Peyer's patch (tissue), 4 donors: ENCODE data around the gene SUCLG1. TPM values are rescaled to one million over a fixed set of nuclear protein-coding genes. Genes with fewer than 3 reads are reported as not detected.

Experiments used
- DNase-seq, 3 donors: peaks; one replicate each; pipeline ENCODE4 v3.0.0-alpha.2; 2017 to 2019
- H3K27ac ChIP-seq, 4 donors: fragments of 200-600 bp; sonication (generic); one replicate each; pipeline ENCODE4 v1.5.1; 2016 to 2019
- H3K27me3 ChIP-seq, 2 donors: fragments of 200-600 bp; sonication (generic); one replicate each; pipeline ENCODE4 v1.5.1; 2019
- H3K36me3 ChIP-seq, 3 donors: fragments of 200-600 bp; sonication (generic); one replicate each; pipeline ENCODE4 v1.5.1; 2016 to 2019
- H3K4me1 ChIP-seq, 4 donors: fragments of 200-600 bp; sonication (generic); one replicate each; pipeline ENCODE4 v1.5.1; 2016 to 2019
- H3K4me3 ChIP-seq, 4 donors: fragments of 200-600 bp; sonication (generic); 1 replicate in 3 of 4; 2 replicates in 1 of 4; pipeline ENCODE4 v1.5.1; 2016 to 2019; ENCODE audit warnings: mild to moderate bottlenecking in 1 of 4
- H3K9me3 ChIP-seq, 4 donors: fragments of 200-600 bp; sonication (generic); one replicate each; pipeline ENCODE4 v1.5.1; 2016 to 2019; ENCODE audit warnings: mild to moderate bottlenecking in 1 of 4
- CTCF ChIP-seq, 6 experiments: fragments of 450-650 bp in 4 of 6; fragments of 200-600 bp in 2 of 6; sonication (generic) in 1 of 6; IDR thresholded peaks; one replicate each; pipeline ENCODE4 v1.5.1; 2017 to 2019; ENCODE audit warnings: antibody characterized with exemption in 6 of 6, mild to moderate bottlenecking in 3 of 6, moderate library complexity in 1 of 6
- POLR2A ChIP-seq, 2 donors: fragments of 450-650 bp; IDR thresholded peaks; one replicate each; pipeline ENCODE4 v1.5.1; 2017; ENCODE audit warnings: antibody characterized with exemption in 2 of 2, mild to moderate bottlenecking in 2 of 2, moderate library complexity in 2 of 2
- total RNA-seq, 4 donors: library from RNA; depleted of rRNA; stranded (reverse); fragments of >200 nt; gene quantifications; one replicate each; pipeline ENCODE4 v1.1.0, GENCODE V29; 2016

Gene SUCLG1
- total RNA-seq, 4 donors from 2014 or later, result 83.3 to 386 (median 242) TPM

- Histone ChIP-seq H3K9me3 (no peaks in the 10 kb centered on the region), H3K27ac (peak overlapping the region in 2 of 4 donors; percentile 7 to 9), H3K27me3 (no peaks in the 10 kb centered on the region), H3K4me3 (no peak overlapping the region), H3K4me1 (peaks cover 0 to 15% (median 2%) of the 10 kb centered on the region in 4 donors), H3K36me3 (no peaks in the 10 kb centered on the region)
- DNase-seq, result peak in 1 of 3 donors; percentile 50
- TF ChIP-seq CTCF (IDR thresholded peaks at IDR 0.05) (no peak), POLR2A (IDR thresholded peaks at IDR 0.05) (no peak)
These were observed 2.2 kb upstream of the SUCLG1 start for GRCh38 chr2:84461310-84461709.

GRCh38 chr2:84460670-84461069 is 1.6 kb upstream of the SUCLG1 start:
- no peaks in the 10 kb centered on the region for H3K9me3 ChIP-seq
- peak overlapping the region in 2 of 4 donors; percentile 7 to 9 for H3K27ac ChIP-seq
- H3K4me1 ChIP-seq, result peaks cover 0 to 15% (median 2%) of the 10 kb centered on the region in 4 donors
- no peak for TF ChIP-seq POLR2A (IDR thresholded peaks at IDR 0.05)
- no peak for TF ChIP-seq CTCF (IDR thresholded peaks at IDR 0.05)
- H3K4me3 ChIP-seq, result peak overlapping the region in 1 of 4 donors; percentile 97
- H3K27me3 ChIP-seq, result no peaks in the 10 kb centered on the region
- no peaks in the 10 kb centered on the region for H3K36me3 ChIP-seq
- no peak for DNase-seq

GRCh38 chr2:84459944-84460429 is 907 bp upstream of the SUCLG1 start:
- H3K27me3 ChIP-seq, result no peaks in the 10 kb centered on the region
- peak overlapping the region; percentile 71 to 98 (median 86) for H3K4me3 ChIP-seq
- TF ChIP-seq CTCF (IDR thresholded peaks at IDR 0.05) (no peak), POLR2A (IDR thresholded peaks at IDR 0.05) (no peak)
- H3K9me3 ChIP-seq, result no peaks in the 10 kb centered on the region
- H3K36me3 ChIP-seq, result no peaks in the 10 kb centered on the region
- peak overlapping the region in 3 of 4 donors; percentile 80 to 92 (median 88) for H3K27ac ChIP-seq
- H3K4me1 ChIP-seq, result peaks cover 0 to 15% (median 2%) of the 10 kb centered on the region in 4 donors
- no peak for DNase-seq

- Histone ChIP-seq H3K4me1 (peaks cover 0 to 19% (median 2%) of the 10 kb centered on the region in 4 donors), H3K4me3 (peak overlapping the region; percentile 71 to 98 (median 86)), H3K27me3 (no peaks in the 10 kb centered on the region), H3K9me3 (no peaks in the 10 kb centered on the region), H3K27ac (peak overlapping the region; percentile 80 to 92 (median 88)), H3K36me3 (no peaks in the 10 kb centered on the region)
- DNase-seq, result peak; percentile 41 to 55 (median 44)
- TF ChIP-seq POLR2A (IDR thresholded peaks at IDR 0.05) (no peak), CTCF (IDR thresholded peaks at IDR 0.05) (no peak)
These were observed 496 bp downstream of the SUCLG1 start for GRCh38 chr2:84458551-84459017.

- Histone ChIP-seq H3K27ac (peak overlapping the region in 2 of 4 donors; percentile 88 to 92), H3K4me1 (peaks cover 0 to 26% (median 2%) of the 10 kb centered on the region in 4 donors)
- no peak for DNase-seq
These were observed 1.4 kb downstream of the SUCLG1 start for GRCh38 chr2:84457686-84458085.

More at GRCh38 chr2:84457686-84458085, 1.4 kb downstream of the SUCLG1 start:
- no peaks in the 10 kb centered on the region for H3K9me3 ChIP-seq
- TF ChIP-seq CTCF (IDR thresholded peaks at IDR 0.05), result no peak
- no peak for TF ChIP-seq POLR2A (IDR thresholded peaks at IDR 0.05)
- no peaks in the 10 kb centered on the region for H3K36me3 ChIP-seq
- H3K27me3 ChIP-seq, result no peaks in the 10 kb centered on the region
- H3K4me3 ChIP-seq, result peak overlapping the region in 3 of 4 donors; percentile 71 to 97 (median 76)
